HepG2 (cell line): ENCODE results near the gene C12orf60. TPM values are rescaled to one million over a fixed set of nuclear protein-coding genes. Genes with fewer than 3 reads are reported as not detected.
A peak's percentile ranks its signal among the peaks of the same experiment; 100 is the strongest.

ENCODE experiments used
- GLI4 ChIP-seq: sonication (generic); formaldehyde crosslinking; IDR thresholded peaks from 2 replicates; pipeline ENCODE4 v1.5.1; 2020; ENCODE audit warnings: missing genetic modification reagents, mild to moderate bottlenecking, moderate library complexity, borderline replicate concordance
- KDM5B ChIP-seq: sonication (generic); formaldehyde crosslinking; IDR thresholded peaks from 2 replicates; pipeline ENCODE4 v1.4.0; 2020; ENCODE audit warnings: missing genetic modification reagents, mild to moderate bottlenecking, borderline replicate concordance
- PBX3 ChIP-seq: sonication (generic); formaldehyde crosslinking; IDR thresholded peaks from 2 replicates; pipeline ENCODE4 v1.8.1; 2023; ENCODE audit warnings: missing genetic modification reagents, inconsistent platforms, borderline replicate concordance
- SIN3B ChIP-seq: fragments of 150-350 bp; IDR thresholded peaks from 2 replicates; pipeline ENCODE4 v1.6.1; 2014; ENCODE audit warnings: low read length
- TARDBP ChIP-seq: sonication (generic); formaldehyde crosslinking; IDR thresholded peaks from 2 replicates; pipeline ENCODE4 v1.8.0; 2022; ENCODE audit warnings: mild to moderate bottlenecking, missing genetic modification reagents
- TFE3 ChIP-seq: IDR thresholded peaks from 2 replicates; pipeline ENCODE4 v1.6.1; 2016
- ZFX ChIP-seq: sonication (generic); formaldehyde crosslinking; IDR thresholded peaks from 2 replicates; pipeline ENCODE4 v1.4.0; 2020; ENCODE audit warnings: mild to moderate bottlenecking, low read depth, missing genetic modification reagents, moderate library complexity
- ZNF18 ChIP-seq: sonication (generic); formaldehyde crosslinking; IDR thresholded peaks from 2 replicates; pipeline ENCODE4 v1.8.0; 2022; ENCODE audit warnings: mild to moderate bottlenecking, missing genetic modification reagents; ENCODE audit not compliant: insufficient replicate concordance
- ZNF44 ChIP-seq: sonication (generic); formaldehyde crosslinking; IDR thresholded peaks from 2 replicates; pipeline ENCODE4 v1.5.1; 2020; ENCODE audit warnings: mild to moderate bottlenecking, missing genetic modification reagents
- ZNF878 ChIP-seq: sonication (generic); formaldehyde crosslinking; IDR thresholded peaks from 2 replicates; pipeline ENCODE4 v1.8.1; 2023; ENCODE audit warnings: mild to moderate bottlenecking, missing genetic modification reagents, moderate library complexity
- polyA plus RNA-seq, 8 experiments: library from polyadenylated mRNA; depleted of rRNA in 3 of 8; stranded (reverse) in 7 of 8; unstranded in 1 of 8; fragments of >200 nt; fragmentation: Illumina TruSeq in 4 of 8; extraction: Trizol in 4 of 8; gene quantifications; 2 replicates each; pipeline versions ENCODE4 v1.2.1 to v1.2.3, GENCODE V29; 2011 to 2016; ENCODE audit warnings: low read depth in 4 of 8, missing spikeins in 1 of 8, mixed read lengths in 1 of 8; ENCODE audit not compliant: insufficient read depth in 1 of 8
- total RNA-seq, 5 experiments: library from RNA; depleted of rRNA; stranded (reverse); fragments of >200 nt; fragmentation: Illumina TruSeq; extraction: Trizol; gene quantifications; 2 replicates each; pipeline ENCODE4 v1.2.3, GENCODE V29; 2016; ENCODE audit warnings: low read depth in 1 of 5
- TF ChIP-seq, protein P1 (sequence below): sonication (generic); formaldehyde crosslinking; IDR thresholded peaks from 2 replicates; pipeline ENCODE4 v1.4.0; 2020; ENCODE audit warnings: missing genetic modification reagents

C12orf60 gene
- total and polyA plus RNA-seq, 2 of the 13 experiments (the other 11 are each of a cell fraction or from before 2014, with no cell fraction given): 0.55 to 1.4 TPM

- TF ChIP-seq, protein P1, sequence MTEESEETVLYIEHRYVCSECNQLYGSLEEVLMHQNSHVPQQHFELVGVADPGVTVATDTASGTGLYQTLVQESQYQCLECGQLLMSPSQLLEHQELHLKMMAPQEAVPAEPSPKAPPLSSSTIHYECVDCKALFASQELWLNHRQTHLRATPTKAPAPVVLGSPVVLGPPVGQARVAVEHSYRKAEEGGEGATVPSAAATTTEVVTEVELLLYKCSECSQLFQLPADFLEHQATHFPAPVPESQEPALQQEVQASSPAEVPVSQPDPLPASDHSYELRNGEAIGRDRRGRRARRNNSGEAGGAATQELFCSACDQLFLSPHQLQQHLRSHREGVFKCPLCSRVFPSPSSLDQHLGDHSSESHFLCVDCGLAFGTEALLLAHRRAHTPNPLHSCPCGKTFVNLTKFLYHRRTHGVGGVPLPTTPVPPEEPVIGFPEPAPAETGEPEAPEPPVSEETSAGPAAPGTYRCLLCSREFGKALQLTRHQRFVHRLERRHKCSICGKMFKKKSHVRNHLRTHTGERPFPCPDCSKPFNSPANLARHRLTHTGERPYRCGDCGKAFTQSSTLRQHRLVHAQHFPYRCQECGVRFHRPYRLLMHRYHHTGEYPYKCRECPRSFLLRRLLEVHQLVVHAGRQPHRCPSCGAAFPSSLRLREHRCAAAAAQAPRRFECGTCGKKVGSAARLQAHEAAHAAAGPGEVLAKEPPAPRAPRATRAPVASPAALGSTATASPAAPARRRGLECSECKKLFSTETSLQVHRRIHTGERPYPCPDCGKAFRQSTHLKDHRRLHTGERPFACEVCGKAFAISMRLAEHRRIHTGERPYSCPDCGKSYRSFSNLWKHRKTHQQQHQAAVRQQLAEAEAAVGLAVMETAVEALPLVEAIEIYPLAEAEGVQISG (CRISPR knock-in tag): peak; percentile 72
- TF ChIP-seq ZNF18 (CRISPR knock-in tag) (peak; percentile 61), ZNF878 (CRISPR knock-in tag) (peak; percentile 69; the same call in 1 of the 2 replicates), KDM5B (CRISPR knock-in tag) (peak; percentile 67), TARDBP (CRISPR knock-in tag) (peak; percentile 73), PBX3 (CRISPR knock-in tag) (0 out of 2 replicates have a peak, but pooled peaks have one; percentile 70), GLI4 (CRISPR knock-in tag) (0 out of 2 replicates have a peak, but pooled peaks have one; percentile 66), TFE3 (CRISPR knock-in tag) (peak; percentile 49; the same call in 1 of the 2 replicates), ZFX (CRISPR knock-in tag) (no peak; the same call in 1 of the 2 replicates), ZNF44 (CRISPR knock-in tag) (0 out of 2 replicates have a peak, but pooled peaks have one; percentile 62), SIN3B (no peak)
Measured at GRCh38 chr12:14770496-14771461, 32.7 kb upstream of the C12orf60 start (continued).
